ENCODE measurements around the gene DHRS3.

Gene DHRS3

GRCh38 chr1:12594490-12594889, 23.5 kb downstream of the DHRS3 start:
- TF ChIP-seq CTCF (conservative IDR thresholded peaks at IDR 0.05): 0 out of 2 replicates have a peak, but pooled peaks have one; percentile 9
- peak overlapping the region; percentile 92 for H3K27ac ChIP-seq

GRCh38 chr1:12593621-12594066, 24.4 kb downstream of the DHRS3 start:
- no peak for TF ChIP-seq CTCF (conservative IDR thresholded peaks at IDR 0.05)
- peak overlapping the region; percentile 92; the same call in 1 of the 2 replicates for H3K27ac ChIP-seq

DNA sequence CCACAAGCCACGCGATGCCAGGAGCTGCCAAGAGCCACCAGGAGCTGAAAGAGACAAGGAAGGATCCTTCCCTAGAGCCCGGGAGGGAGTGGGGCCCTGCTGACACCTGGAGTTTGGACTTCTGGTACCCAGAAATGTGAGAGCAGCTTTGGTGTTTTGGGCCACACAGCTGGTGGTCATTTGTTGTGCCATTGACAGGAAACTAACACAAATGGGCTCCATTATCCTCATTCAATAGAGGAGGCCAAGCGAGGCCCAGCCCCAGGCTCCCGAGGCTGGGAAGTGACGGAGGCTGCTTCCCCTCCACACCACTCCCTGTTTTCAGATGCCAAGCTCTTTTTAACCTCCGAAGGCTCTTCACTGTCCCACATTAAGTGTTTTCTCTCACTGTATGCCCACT, 25.5 kb downstream of the DHRS3 start:
- H3K27ac ChIP-seq: no peak overlapping the region
- no peak for TF ChIP-seq CTCF (conservative IDR thresholded peaks at IDR 0.05)

GRCh38 chr1:12591267-12591938, 26.6 kb downstream of the DHRS3 start:
- TF ChIP-seq CTCF (conservative IDR thresholded peaks at IDR 0.05): no peak
- H3K27ac ChIP-seq: no peak overlapping the region

GRCh38 chr1:12588695-12589094, 29.3 kb downstream of the DHRS3 start:
- TF ChIP-seq CTCF (conservative IDR thresholded peaks at IDR 0.05): no peak
- no peak overlapping the region for H3K27ac ChIP-seq

GRCh38 chr1:12587981-12588640, 29.9 kb downstream of the DHRS3 start:
- no peak overlapping the region for H3K27ac ChIP-seq
- no peak for TF ChIP-seq CTCF (conservative IDR thresholded peaks at IDR 0.05)

DNA sequence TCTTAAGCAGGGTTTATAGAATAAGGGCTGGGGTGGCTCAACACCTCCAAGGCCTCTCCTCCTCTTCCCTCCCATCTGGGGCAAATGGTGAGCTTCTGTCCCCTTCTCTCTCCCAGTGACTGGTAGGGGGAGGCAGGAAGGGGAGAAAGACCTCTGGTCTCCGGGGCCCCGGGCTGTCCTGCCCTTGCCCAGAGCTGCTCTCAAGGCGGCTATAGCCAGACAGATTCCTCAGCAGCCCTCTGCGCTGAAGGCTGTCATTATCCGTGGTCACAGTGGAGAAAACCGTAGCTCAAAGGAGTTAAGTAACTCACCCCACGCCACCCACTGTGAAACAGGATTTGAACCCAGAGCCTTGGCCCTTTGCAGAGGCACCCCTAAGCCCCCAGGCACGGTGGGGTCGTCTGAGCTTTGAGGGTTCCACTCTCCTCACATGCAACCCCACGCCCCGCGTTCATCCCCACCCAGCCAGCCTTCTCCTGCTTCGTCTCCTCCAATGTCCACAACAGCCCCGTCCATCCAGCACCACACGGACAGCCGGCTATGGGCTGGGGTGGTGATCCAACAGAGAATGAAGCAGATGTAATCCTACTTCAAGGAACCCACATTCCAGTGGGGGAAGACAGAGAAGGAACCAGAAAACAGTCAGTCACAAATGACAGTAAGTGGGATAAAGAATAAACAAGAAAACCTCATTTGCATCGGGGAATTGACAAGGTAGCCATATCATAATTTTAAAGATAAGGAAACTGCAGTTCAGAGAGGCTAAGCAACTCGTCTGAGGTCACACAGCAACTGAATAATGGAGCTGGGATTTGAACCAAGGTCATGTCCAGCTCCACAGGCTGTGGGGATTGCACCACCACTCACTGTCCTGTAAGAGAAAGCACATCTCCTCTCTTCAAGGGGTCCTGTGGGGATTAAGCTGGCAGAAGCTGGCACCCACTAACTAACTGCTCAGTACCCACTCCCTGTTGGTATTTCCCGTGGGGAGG, 31.8 kb downstream of the DHRS3 start:
- TF ChIP-seq CTCF (conservative IDR thresholded peaks at IDR 0.05): no peak
- H3K27ac ChIP-seq: no peak overlapping the region
